GM19025 (cell line): ENCODE data around the gene FAM83B.
"Not testable (repeated sequence)": the region's sequence is repeated elsewhere in the genome, so short reads cannot be mapped to it uniquely, and the experiment has no call there.

Source experiments
- ATAC-seq: cut with Tn5 transposase; IDR thresholded peaks from one replicate; pipeline ENCODE4 v1.9.1; 2021; ENCODE audit warnings: mild to moderate bottlenecking, low read depth, moderate library complexity; ENCODE audit not compliant: unreplicated experiment

Gene FAM83B

GRCh38 chr6:54959820-54960219 is 113.2 kb downstream of the FAM83B start:
- no peak for ATAC-seq

- not testable (repeated sequence) for ATAC-seq
Measured at GRCh38 chr6:54961372-54961771, 114.8 kb downstream of the FAM83B start.

GRCh38 chr6:54970337-54970736 is 123.8 kb downstream of the FAM83B start:
- no peak for ATAC-seq

GRCh38 chr6:54971825-54972224 is 125.3 kb downstream of the FAM83B start:
- ATAC-seq = no peak

GRCh38 chr6:54979161-54979560 is 132.6 kb downstream of the FAM83B start:
- ATAC-seq = not testable (repeated sequence)

- ATAC-seq = no peak
Measured at GRCh38 chr6:54980511-54981275, 134.1 kb downstream of the FAM83B start.

GRCh38 chr6:54981276-54981609 is 134.7 kb downstream of the FAM83B start:
- no peak for ATAC-seq

GRCh38 chr6:54981647-54982046 is 135.1 kb downstream of the FAM83B start:
- ATAC-seq = no peak

- no peak for ATAC-seq
Measured at GRCh38 chr6:54987633-54988290, 141.2 kb downstream of the FAM83B start.

- no peak for ATAC-seq
Measured at GRCh38 chr6:54988576-54988975, 142.0 kb downstream of the FAM83B start.

- ATAC-seq = no peak
Measured at GRCh38 chr6:54990001-54990400, 143.4 kb downstream of the FAM83B start.
